CD4-positive, alpha-beta T cell treated with Interleukin-2 at 100 ng/mL for 4 hours (primary cell): ENCODE results near the gene OR12D1.
"Not testable (repeated sequence)": the region's sequence is repeated elsewhere in the genome, so short reads cannot be mapped to it uniquely, and the experiment has no call there.

Experiments used
- DNase-seq: peaks from one replicate; pipeline ENCODE4 v3.0.0-alpha.2; 2020; ENCODE audit warnings: low spot score

Gene OR12D1

GRCh38 chr6:29414588-29414987, at the start of gene OR12D1:
Gene OR12D1 (plus strand): TSS chr6:29414928.
- DNase-seq: no peak

- no peak for DNase-seq
Measured at GRCh38 chr6:29368765-29369164, 46.0 kb upstream of the OR12D1 start, which contains the start of gene OR5V1. Gene OR5V1 (minus strand): TSS chr6:29368865. CDS start chr6:29356195, 12,670 bp downstream.

GRCh38 chr6:29375191-29375590, 39.5 kb upstream of the OR12D1 start, which contains the start of gene OR12D3:
Gene OR12D3 (minus strand): TSS chr6:29375291. CDS start chr6:29375287, 4 bp downstream.
- no peak for DNase-seq

GRCh38 chr6:29376003-29376402, 38.7 kb upstream of the OR12D1 start:
- DNase-seq: no peak

GRCh38 chr6:29388533-29388932, 26.2 kb upstream of the OR12D1 start:
- no peak for DNase-seq

GRCh38 chr6:29395331-29395730, 19.4 kb upstream of the OR12D1 start, which contains the start of gene OR12D2:
Gene OR12D2 (plus strand): TSS chr6:29395631. CDS start chr6:29396700, 1,069 bp downstream.
- DNase-seq: no peak

GRCh38 chr6:29399525-29399924, 15.2 kb upstream of the OR12D1 start:
- DNase-seq: no peak

- DNase-seq: no peak
Measured at GRCh38 chr6:29403801-29404200, 10.9 kb upstream of the OR12D1 start.

GRCh38 chr6:29419516-29419915, 4.8 kb downstream of the OR12D1 start:
- DNase-seq: no peak

- DNase-seq: no peak
Measured at GRCh38 chr6:29424168-29424567, 9.4 kb downstream of the OR12D1 start.

GRCh38 chr6:29424575-29424974, 9.8 kb downstream of the OR12D1 start:
- no peak for DNase-seq

GRCh38 chr6:29425075-29425474, 10.3 kb downstream of the OR12D1 start:
- no peak for DNase-seq

- no peak for DNase-seq
Measured at GRCh38 chr6:29426654-29427053, 11.9 kb downstream of the OR12D1 start.

GRCh38 chr6:29436730-29437129, 22.0 kb downstream of the OR12D1 start:
- DNase-seq: not testable (repeated sequence)

GRCh38 chr6:29439006-29439405, 24.3 kb downstream of the OR12D1 start, which contains the start of gene OR10C1:
Gene OR10C1 (plus strand): TSS chr6:29439306. CDS start chr6:29440016, 710 bp downstream.
- no peak for DNase-seq

- no peak for DNase-seq
Measured at GRCh38 chr6:29442719-29443118, 28.0 kb downstream of the OR12D1 start.

- not testable (repeated sequence) for DNase-seq
Measured at GRCh38 chr6:29444031-29444430, 29.3 kb downstream of the OR12D1 start.

GRCh38 chr6:29447670-29448069, 32.9 kb downstream of the OR12D1 start:
- DNase-seq: no peak

GRCh38 chr6:29451471-29452193, 36.9 kb downstream of the OR12D1 start:
- DNase-seq: no peak

GRCh38 chr6:29456971-29457370, 42.2 kb downstream of the OR12D1 start, which contains the start of the genes OR11A1 and OR2H1:
Gene OR11A1 (minus strand): TSS chr6:29457071. CDS start chr6:29427641, 29,430 bp downstream.
Gene OR2H1 (plus strand): TSS chr6:29457155. CDS start chr6:29461770, 4,615 bp downstream.
- no peak for DNase-seq

GRCh38 chr6:29461021-29461814, 46.5 kb downstream of the OR12D1 start:
- DNase-seq: no peak

- DNase-seq: no peak
Measured at GRCh38 chr6:29462022-29462421, 47.3 kb downstream of the OR12D1 start.

GRCh38 chr6:29465279-29465678, 50.6 kb downstream of the OR12D1 start:
- DNase-seq: no peak
